Measurements from ENCODE around the gene SMTNL2.
"Not testable (repeated sequence)": the region's sequence is repeated elsewhere in the genome, so short reads cannot be mapped to it uniquely, and the experiment has no call there.

Gene SMTNL2

DNA sequence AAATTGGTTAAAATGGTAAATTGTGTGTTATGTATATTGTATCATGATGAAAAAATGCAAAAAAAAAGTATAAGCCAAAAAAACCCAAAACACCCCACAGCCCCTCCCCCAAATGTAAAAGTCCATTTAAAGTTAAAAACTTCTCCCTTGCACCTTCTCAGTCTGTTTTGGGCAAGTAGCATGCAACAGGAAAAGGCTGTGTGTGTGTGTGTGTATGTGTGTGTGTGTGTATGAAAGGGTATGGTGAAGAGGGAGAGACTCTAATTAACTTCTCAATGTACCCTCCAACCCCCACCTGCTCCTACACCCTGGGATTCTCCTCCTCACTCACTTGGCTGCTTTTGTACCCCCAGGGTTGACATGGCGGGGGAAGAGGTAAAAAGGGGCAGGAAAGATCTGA lies 14.7 kb upstream of the SMTNL2 start:
- H3K27ac ChIP-seq (ENCODE audit: low read depth, low read length), result no peak overlapping the region
- no peaks in the 10 kb centered on the region for H3K27me3 ChIP-seq (ENCODE audit: control insufficient read depth in 1 of 2, insufficient read depth in 2 of 2, low read length in 2 of 2)
- H3K4me1 ChIP-seq (ENCODE audit: insufficient read depth, low read length), result no peaks in the 10 kb centered on the region
- no peaks in the 10 kb centered on the region for H3K9me3 ChIP-seq (ENCODE audit: low read length)
- H3K36me3 ChIP-seq (ENCODE audit: insufficient read depth, low read length), result no peaks in the 10 kb centered on the region
- H3K4me3 ChIP-seq (ENCODE audit: low read depth in 1 of 2, low read length in 2 of 2), result no peak overlapping the region
- no peak overlapping the region for H3K9ac ChIP-seq (ENCODE audit: low read length)

DNA sequence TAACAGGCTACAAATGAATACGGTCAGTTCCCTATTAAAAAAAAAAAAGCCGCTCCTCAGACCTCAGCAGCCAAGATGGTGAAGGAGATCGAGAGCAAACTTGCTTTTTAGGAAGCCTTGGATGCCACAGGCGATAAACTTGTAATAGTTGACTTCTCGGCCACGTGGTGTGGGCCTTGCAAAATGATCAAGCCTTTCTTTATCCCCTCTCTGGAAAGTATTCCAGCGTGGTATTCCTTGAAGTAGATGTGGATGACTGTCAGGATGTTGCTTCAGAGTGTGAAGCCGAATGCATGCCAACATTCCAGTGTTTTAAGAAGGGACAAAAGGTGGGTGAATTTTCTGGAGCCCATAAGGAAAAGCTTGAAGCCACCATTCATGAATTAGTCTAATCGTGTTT lies 12.2 kb upstream of the SMTNL2 start:
- no peak overlapping the region for H3K4me3 ChIP-seq (ENCODE audit: low read depth in 1 of 2, low read length in 2 of 2)
- no peaks in the 10 kb centered on the region for H3K27me3 ChIP-seq (ENCODE audit: control insufficient read depth in 1 of 2, insufficient read depth in 2 of 2, low read length in 2 of 2)
- H3K27ac ChIP-seq (ENCODE audit: low read depth, low read length), result no peak overlapping the region
- no peaks in the 10 kb centered on the region for H3K36me3 ChIP-seq (ENCODE audit: insufficient read depth, low read length)
- H3K4me1 ChIP-seq (ENCODE audit: insufficient read depth, low read length), result no peaks in the 10 kb centered on the region
- no peak overlapping the region for H3K9ac ChIP-seq (ENCODE audit: low read length)
- no peaks in the 10 kb centered on the region for H3K9me3 ChIP-seq (ENCODE audit: low read length)

DNA sequence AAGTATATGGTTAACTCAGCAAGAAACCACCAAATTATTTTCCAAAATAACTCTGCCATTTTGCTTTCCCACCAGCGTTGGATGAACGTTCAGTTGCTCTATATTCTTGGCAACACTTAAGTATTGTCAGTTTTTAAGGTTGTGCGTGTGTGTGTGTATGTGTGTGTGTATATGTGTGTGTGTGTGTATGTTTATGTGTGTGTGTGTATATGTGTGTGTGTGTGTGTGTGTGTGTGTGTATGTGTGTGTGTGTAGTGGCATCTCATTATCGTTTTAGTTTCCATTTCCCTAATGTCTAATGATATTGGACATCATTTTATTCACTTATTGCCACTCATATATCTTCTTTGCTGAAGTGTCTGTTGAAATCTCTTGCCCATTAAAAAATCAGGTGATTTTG lies 11.2 kb upstream of the SMTNL2 start:
- no peaks in the 10 kb centered on the region for H3K36me3 ChIP-seq (ENCODE audit: insufficient read depth, low read length)
- no peak overlapping the region for H3K9ac ChIP-seq (ENCODE audit: low read length)
- no peak overlapping the region for H3K4me3 ChIP-seq (ENCODE audit: low read depth in 1 of 2, low read length in 2 of 2)
- no peaks in the 10 kb centered on the region for H3K9me3 ChIP-seq (ENCODE audit: low read length)
- H3K4me1 ChIP-seq (ENCODE audit: insufficient read depth, low read length), result no peaks in the 10 kb centered on the region
- no peaks in the 10 kb centered on the region for H3K27me3 ChIP-seq (ENCODE audit: control insufficient read depth in 1 of 2, insufficient read depth in 2 of 2, low read length in 2 of 2)
- H3K27ac ChIP-seq (ENCODE audit: low read depth, low read length), result no peak overlapping the region

DNA sequence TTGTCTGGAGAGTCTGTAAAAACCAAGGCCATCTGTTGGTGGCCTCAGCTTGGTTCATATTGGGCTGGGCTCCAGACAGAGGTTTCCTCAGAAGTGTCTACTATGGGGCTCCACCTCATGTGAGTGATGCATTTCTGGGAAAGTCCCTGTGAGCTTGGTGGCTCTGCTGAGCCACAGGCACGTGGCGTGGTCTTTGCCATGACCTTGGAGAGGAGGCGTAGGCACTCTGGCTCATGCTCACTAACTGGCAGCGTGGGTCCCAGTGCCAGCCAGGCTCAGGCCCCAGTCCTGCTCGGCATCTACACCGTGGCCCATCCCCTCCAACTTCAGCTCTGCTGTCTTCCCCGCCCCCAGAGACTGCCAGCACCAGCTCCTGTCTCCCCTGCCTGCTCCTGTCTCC lies 10.7 kb upstream of the SMTNL2 start:
- H3K4me3 ChIP-seq (ENCODE audit: low read depth in 1 of 2, low read length in 2 of 2), result no peak overlapping the region
- no peaks in the 10 kb centered on the region for H3K4me1 ChIP-seq (ENCODE audit: insufficient read depth, low read length)
- no peak overlapping the region for H3K9ac ChIP-seq (ENCODE audit: low read length)
- H3K9me3 ChIP-seq (ENCODE audit: low read length), result no peaks in the 10 kb centered on the region
- no peak overlapping the region for H3K27ac ChIP-seq (ENCODE audit: low read depth, low read length)
- no peaks in the 10 kb centered on the region for H3K27me3 ChIP-seq (ENCODE audit: control insufficient read depth in 1 of 2, insufficient read depth in 2 of 2, low read length in 2 of 2)
- no peaks in the 10 kb centered on the region for H3K36me3 ChIP-seq (ENCODE audit: insufficient read depth, low read length)

- no peaks in the 10 kb centered on the region for H3K27me3 ChIP-seq (ENCODE audit: control insufficient read depth in 1 of 2, insufficient read depth in 2 of 2, low read length in 2 of 2)
- no peak overlapping the region for H3K9ac ChIP-seq (ENCODE audit: low read length)
- no peak overlapping the region for H3K4me3 ChIP-seq (ENCODE audit: low read depth in 1 of 2, low read length in 2 of 2)
Measured at GRCh38 chr17:4574448-4575045, 9.8 kb upstream of the SMTNL2 start.

DNA sequence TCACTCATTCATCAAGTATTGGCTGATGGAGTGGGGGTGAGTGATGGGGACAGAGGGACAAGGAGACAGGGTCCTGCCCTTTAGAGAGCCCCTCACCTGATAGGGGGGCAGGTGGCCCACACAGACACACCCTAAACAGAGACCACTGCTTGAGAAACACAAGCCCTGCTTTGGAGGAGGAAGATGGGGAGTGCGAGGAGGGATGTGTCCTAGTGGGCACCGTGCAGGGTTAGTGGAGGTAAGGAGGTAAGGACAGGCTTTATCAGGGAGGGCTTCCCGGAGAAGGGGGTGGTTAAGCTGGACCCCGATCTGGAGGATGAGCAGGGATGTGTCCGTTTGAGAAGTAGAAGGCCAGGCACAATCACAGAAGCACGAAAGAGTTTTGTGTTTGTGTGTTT lies 8.2 kb upstream of the SMTNL2 start:
- no peak overlapping the region for H3K9ac ChIP-seq (ENCODE audit: low read length)
- H3K9me3 ChIP-seq (ENCODE audit: low read length), result no peaks in the 10 kb centered on the region
- H3K27ac ChIP-seq (ENCODE audit: low read depth, low read length), result no peak overlapping the region
- H3K4me1 ChIP-seq (ENCODE audit: insufficient read depth, low read length), result no peaks in the 10 kb centered on the region
- no peaks in the 10 kb centered on the region for H3K27me3 ChIP-seq (ENCODE audit: control insufficient read depth in 1 of 2, insufficient read depth in 2 of 2, low read length in 2 of 2)
- no peaks in the 10 kb centered on the region for H3K36me3 ChIP-seq (ENCODE audit: insufficient read depth, low read length)
- no peak overlapping the region for H3K4me3 ChIP-seq (ENCODE audit: low read depth in 1 of 2, low read length in 2 of 2)

More at GRCh38 chr17:4574448-4575045, 9.8 kb upstream of the SMTNL2 start:
- Histone ChIP-seq H3K4me1 (ENCODE audit: insufficient read depth, low read length) (no peaks in the 10 kb centered on the region), H3K27ac (ENCODE audit: low read depth, low read length) (no peak overlapping the region), H3K36me3 (ENCODE audit: insufficient read depth, low read length) (no peaks in the 10 kb centered on the region), H3K9me3 (ENCODE audit: low read length) (no peaks in the 10 kb centered on the region)

GRCh38 chr17:4576729-4577322 lies 7.5 kb upstream of the SMTNL2 start:
- Histone ChIP-seq H3K9ac (ENCODE audit: low read length) (no peak overlapping the region), H3K27me3 (ENCODE audit: control insufficient read depth in 1 of 2, insufficient read depth in 2 of 2, low read length in 2 of 2) (no peaks in the 10 kb centered on the region), H3K27ac (ENCODE audit: low read depth, low read length) (no peak overlapping the region), H3K36me3 (ENCODE audit: insufficient read depth, low read length) (no peaks in the 10 kb centered on the region), H3K4me1 (ENCODE audit: insufficient read depth, low read length) (no peaks in the 10 kb centered on the region), H3K9me3 (ENCODE audit: low read length) (no peaks in the 10 kb centered on the region), H3K4me3 (ENCODE audit: low read depth in 1 of 2, low read length in 2 of 2) (no peak overlapping the region)

DNA sequence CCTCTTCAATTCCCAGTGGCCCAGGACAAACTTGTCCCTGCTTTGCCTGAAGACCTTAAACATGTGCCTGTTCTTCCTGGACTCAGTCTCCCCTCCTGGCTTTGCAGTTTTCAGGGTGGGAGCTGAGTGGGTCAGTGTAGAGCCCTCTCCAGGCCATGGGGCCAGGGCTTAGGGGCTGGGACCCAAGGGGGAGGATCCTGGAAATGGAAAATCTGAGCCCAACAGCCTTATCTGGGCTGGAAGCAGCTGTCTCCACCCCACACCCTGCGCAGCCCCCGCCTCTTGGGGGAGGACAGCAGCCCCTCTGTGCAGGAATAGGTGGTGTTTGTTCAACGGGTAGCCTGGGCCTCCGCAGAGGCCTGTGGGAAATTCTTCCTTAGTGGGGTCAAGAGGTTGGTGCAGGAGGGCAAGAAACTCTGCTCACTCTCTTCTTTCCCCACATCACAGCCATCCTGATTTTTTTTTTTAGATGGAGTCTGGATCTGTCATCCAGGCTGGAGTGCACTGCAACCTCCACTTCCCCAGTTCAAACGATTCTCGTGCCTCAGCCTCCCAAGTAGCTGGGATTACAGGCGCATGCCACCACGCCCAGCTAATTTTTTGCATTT lies 6.8 kb upstream of the SMTNL2 start:
- Histone ChIP-seq H3K4me3 (ENCODE audit: low read depth in 1 of 2, low read length in 2 of 2) (no peak overlapping the region), H3K4me1 (ENCODE audit: insufficient read depth, low read length) (no peaks in the 10 kb centered on the region), H3K36me3 (ENCODE audit: insufficient read depth, low read length) (no peaks in the 10 kb centered on the region), H3K27me3 (ENCODE audit: control insufficient read depth in 1 of 2, insufficient read depth in 2 of 2, low read length in 2 of 2) (no peaks in the 10 kb centered on the region), H3K9ac (ENCODE audit: low read length) (no peak overlapping the region), H3K9me3 (ENCODE audit: low read length) (no peaks in the 10 kb centered on the region), H3K27ac (ENCODE audit: low read depth, low read length) (no peak overlapping the region)

DNA sequence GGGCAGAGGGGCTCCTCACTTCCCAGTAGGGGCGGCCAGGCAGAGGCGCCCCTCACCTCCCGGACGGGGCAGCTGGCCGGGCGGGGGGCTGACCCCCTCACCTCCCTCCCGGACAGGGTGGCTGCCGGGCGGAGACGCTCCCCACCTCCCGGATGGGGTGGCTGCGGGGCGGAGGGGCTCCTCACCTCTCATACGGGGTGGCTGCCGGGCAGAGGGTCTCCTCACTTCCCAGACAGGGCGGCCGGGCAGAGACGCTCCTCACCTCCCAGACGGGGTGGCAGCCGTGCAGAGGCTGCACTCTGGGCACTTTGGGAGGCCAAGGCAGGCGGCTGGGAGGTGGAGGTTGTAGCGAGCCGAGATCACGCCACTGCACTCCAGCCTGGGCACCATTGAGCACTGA lies 6.0 kb upstream of the SMTNL2 start:
- H3K4me1 ChIP-seq (ENCODE audit: insufficient read depth, low read length); H3K9ac ChIP-seq (ENCODE audit: low read length); H3K9me3 ChIP-seq (ENCODE audit: low read length); H3K27me3 ChIP-seq (ENCODE audit: control insufficient read depth in 1 of 2, insufficient read depth in 2 of 2, low read length in 2 of 2); H3K27ac ChIP-seq (ENCODE audit: low read depth, low read length); H3K36me3 ChIP-seq (ENCODE audit: insufficient read depth, low read length); H3K4me3 ChIP-seq (ENCODE audit: low read depth in 1 of 2, low read length in 2 of 2): not testable (repeated sequence)

DNA sequence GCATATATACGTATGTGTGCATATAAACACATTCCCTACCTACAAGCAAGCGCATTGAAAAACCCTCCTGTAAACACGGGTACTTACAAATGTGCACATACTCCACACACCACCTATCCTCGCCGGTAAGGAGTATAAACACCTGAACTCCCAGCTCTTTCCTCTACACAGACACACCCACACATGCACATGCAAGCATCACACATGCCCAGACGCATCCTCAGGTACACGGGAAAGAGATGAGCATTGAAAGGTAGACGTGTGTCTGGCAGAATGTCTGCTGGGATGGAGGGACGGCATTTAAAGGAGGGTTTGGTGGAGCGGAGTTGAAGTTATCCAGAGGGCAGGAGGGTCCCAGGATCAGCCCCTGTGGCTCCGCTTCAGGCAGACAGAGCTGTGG lies 4.7 kb upstream of the SMTNL2 start:
- Histone ChIP-seq H3K27me3 (ENCODE audit: control insufficient read depth in 1 of 2, insufficient read depth in 2 of 2, low read length in 2 of 2) (peaks cover 3 to 15% of the 10 kb centered on the region in 2 donors), H3K27ac (ENCODE audit: low read depth, low read length) (no peak overlapping the region), H3K9ac (ENCODE audit: low read length) (no peak overlapping the region), H3K4me3 (ENCODE audit: low read depth in 1 of 2, low read length in 2 of 2) (no peak overlapping the region), H3K4me1 (ENCODE audit: insufficient read depth, low read length) (no peaks in the 10 kb centered on the region), H3K36me3 (ENCODE audit: insufficient read depth, low read length) (no peaks in the 10 kb centered on the region), H3K9me3 (ENCODE audit: low read length) (no peaks in the 10 kb centered on the region)

- Histone ChIP-seq H3K27me3 (ENCODE audit: control insufficient read depth in 1 of 2, insufficient read depth in 2 of 2, low read length in 2 of 2) (peaks cover 7 to 20% of the 10 kb centered on the region in 2 donors), H3K4me3 (ENCODE audit: low read depth in 1 of 2, low read length in 2 of 2) (no peak overlapping the region), H3K9ac (ENCODE audit: low read length) (no peak overlapping the region), H3K4me1 (ENCODE audit: insufficient read depth, low read length) (no peaks in the 10 kb centered on the region), H3K27ac (ENCODE audit: low read depth, low read length) (no peak overlapping the region), H3K36me3 (ENCODE audit: insufficient read depth, low read length) (no peaks in the 10 kb centered on the region), H3K9me3 (ENCODE audit: low read length) (no peaks in the 10 kb centered on the region)
Measured at GRCh38 chr17:4580291-4580690, 4.0 kb upstream of the SMTNL2 start.

- H3K36me3 ChIP-seq (ENCODE audit: insufficient read depth, low read length), result no peaks in the 10 kb centered on the region
- H3K4me3 ChIP-seq (ENCODE audit: low read depth in 1 of 2, low read length in 2 of 2), result no peak overlapping the region
- peaks cover 11 to 28% of the 10 kb centered on the region in 2 donors for H3K27me3 ChIP-seq (ENCODE audit: control insufficient read depth in 1 of 2, insufficient read depth in 2 of 2, low read length in 2 of 2)
- H3K9ac ChIP-seq (ENCODE audit: low read length), result no peak overlapping the region
- no peak overlapping the region for H3K27ac ChIP-seq (ENCODE audit: low read depth, low read length)
- H3K9me3 ChIP-seq (ENCODE audit: low read length), result no peaks in the 10 kb centered on the region
- no peaks in the 10 kb centered on the region for H3K4me1 ChIP-seq (ENCODE audit: insufficient read depth, low read length)
Measured at GRCh38 chr17:4582101-4582501, 2.2 kb upstream of the SMTNL2 start.

Measured in muscle layer of colon (tissue), 2 donors.